NCI-H2171 (cell line): ENCODE results near the gene PLD5.
"Not testable (repeated sequence)": the region's sequence is repeated elsewhere in the genome, so short reads cannot be mapped to it uniquely, and the experiment has no call there.

Experiments used
- DNase-seq: peaks from one replicate; lab custom pipeline; 2025; lab: John Stamatoyannopoulos, UW

PLD5 gene

DNA sequence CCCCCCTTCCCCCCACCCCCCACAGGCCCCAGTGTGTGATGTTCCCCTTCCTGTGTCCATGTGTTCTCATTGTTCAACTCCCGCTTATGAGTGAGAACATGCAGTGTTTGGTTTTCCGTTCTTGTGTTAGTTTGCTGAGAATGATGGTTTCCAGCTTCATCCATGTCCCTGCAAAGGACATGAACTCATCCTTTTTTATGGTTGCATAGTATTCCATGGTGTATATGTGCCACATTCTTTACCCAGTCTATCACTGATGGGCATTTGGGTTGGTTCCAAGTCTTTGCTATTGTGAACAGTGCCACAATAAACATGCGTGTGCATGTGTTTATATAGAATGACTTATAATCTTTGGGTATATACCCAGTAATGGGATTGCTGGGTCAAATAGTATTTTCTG, 466.3 kb downstream of the PLD5 start:
- DNase-seq = not testable (repeated sequence)

DNA sequence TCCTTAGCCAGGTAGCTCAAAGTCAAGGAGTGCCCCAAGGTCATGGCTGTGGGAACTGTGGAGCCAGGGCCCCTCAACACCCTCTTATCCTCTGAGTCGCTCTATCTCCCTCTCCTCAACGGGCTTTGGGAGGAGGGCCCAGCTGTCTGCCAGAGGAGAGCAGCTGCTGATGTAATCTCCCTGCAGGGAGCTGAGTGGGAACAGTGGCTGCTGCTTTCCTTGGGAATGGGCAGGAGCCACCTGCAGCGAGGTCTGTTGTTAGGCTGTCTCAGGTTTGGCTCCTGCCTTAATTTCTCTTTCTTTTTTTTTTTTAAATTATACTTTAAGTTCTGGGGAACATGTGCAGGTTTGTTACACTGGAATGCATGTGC, 466.8 kb downstream of the PLD5 start:
- no peak for DNase-seq

DNA sequence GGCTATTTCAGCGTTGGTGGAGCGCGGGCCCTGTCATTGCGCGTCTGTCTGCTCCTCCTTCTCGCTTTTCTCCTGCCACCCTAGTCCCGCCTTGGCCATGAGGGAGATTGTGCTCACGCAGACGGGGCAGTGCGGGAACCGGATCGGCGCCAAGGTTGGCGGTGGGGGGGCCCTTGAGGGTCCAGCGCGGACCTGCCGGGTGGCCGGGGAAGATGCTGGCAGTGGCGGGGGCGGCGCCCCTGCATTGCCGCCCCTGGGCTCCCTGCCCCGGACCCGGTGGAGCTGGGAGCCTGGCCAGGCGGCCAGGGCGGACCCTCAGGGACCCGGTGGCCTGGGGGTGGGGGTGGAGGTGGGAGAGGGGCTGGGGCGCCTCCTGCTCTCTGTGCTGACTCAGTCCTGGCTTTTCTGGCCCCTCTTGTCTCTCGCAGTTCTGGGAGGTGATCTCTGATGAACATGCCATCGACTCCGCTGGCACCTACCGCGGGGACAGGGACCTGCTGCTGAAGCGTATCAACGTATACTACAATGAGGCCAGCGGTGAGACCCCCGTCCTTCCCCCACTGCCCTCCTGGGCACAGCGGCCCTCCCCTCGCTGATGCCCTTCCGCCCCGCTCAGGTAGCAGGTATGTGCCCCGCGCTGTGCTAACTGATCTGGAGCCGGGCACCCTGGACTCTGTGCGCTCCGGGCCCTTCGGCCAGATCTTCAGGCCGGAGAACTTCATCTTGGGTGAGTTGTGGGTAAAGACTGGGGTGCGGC, 467.3 kb downstream of the PLD5 start:
- DNase-seq = no peak

DNA sequence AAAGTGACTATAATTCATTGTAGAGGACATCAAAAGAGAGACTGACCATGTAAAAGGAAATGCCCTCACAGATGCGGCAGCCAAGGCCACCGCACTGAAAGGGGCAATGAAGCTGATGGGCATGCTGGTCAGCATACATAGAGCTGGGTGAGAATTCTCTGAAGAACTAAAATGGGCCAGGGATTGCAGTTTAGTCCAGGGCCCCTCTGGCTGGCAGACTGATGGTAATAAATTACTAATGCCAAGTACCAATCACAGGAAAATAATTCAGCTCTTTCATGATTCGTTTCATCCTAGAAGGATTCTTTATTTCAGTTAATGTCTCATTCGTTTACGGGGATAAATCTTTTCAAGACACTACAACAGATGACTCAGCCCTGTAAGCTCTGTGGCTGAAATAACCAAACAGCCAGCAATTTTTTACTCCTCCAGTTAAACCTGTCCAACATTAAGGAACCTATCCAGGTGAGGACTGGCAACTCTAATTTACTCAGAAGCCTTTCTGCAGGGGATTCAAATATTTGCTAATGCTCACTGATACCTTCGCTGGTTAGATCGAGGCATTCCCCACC, 468.7 kb downstream of the PLD5 start:
- no peak for DNase-seq

DNA sequence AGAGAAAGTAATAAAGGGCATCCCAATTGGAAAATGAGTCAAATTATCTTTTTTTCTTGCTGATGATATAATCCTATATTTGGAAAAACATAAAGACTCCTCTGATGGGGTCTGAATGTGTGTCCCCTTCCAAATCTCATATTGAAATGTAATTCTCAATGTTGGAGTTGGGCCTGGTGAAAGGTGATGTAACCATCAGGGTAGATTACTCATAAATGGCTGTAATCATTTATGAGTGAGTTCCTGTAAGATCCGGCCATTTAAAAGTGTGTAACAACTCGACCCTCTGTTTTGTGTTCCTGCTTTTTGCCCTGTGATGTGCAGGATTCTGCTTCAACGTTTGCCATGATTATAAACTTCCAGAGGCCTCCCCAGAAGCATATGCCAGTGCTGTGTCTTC, 481.3 kb downstream of the PLD5 start:
- DNase-seq = no peak

DNA sequence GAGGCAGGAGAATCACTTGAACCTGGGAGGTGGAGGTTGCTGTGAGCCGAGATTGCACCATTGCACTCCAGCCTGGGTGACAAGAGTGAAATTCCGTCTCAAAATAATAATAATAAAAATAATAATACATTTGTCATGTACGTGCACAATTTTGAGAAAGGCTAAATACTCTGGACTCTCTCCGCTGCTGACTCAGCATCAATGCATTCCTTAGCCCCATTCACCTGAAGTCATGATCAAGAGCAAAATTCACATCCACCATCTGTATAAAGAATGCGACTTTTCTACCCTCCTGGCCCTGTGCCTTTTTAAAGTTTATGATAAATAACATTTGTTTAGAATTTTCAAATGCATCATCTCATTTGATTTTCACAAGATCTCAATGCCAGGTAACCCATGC, 490.1 kb downstream of the PLD5 start:
- DNase-seq = no peak

DNA sequence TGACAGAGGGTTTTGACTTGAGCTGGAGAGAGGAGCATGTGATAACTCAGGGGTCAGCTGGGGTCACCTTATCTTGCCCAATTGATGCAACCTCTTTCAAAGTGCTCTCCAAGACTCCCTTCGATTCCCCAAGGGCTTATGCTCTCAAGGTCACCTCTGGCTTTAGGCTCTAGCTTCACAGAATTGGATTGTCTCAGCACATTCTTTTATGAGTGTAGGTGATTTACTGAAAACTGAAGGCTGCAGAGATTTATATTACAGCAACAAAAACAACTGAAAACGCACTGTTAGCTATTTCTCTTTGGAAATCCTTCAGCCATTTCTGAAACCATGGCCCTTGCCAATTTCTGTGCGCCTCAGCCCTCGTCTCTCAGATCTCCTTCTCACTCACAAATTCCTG, 491.1 kb downstream of the PLD5 start:
- no peak for DNase-seq
